A673 (cell line): ENCODE results near the gene ST6GALNAC5. TPM values are rescaled to one million over a fixed set of nuclear protein-coding genes. Genes with fewer than 3 reads are reported as not detected.

Experiments
- BruUV-seq: library from RNA; stranded (reverse); fragments of 400-500 nt; replicated peaks from 2 replicates; lab custom pipeline; 2021; lab: Mats Ljungman, UMichigan
- CTCF ChIA-PET: fragments of 300-600 bp; sonication (Branson Sonifier 250); formaldehyde crosslinking; loops from one replicate; lab custom pipeline; 2022; ENCODE audit warnings: antibody characterized with exemption; lab: Charles Lee
- POLR2A ChIA-PET: fragments of 300-600 bp; sonication (Branson Sonifier 250); formaldehyde crosslinking; loops from one replicate; lab custom pipeline; 2022; ENCODE audit warnings: antibody characterized with exemption; ENCODE audit not compliant: low non-redundant PET; lab: Charles Lee
- DNase-seq: peaks from one replicate; pipeline ENCODE4 v3.0.0-alpha.2; 2015; ENCODE audit warnings: low spot score
- H3K27ac ChIP-seq: fragments of 200-600 bp; sonication (generic); 2 replicates; pipeline ENCODE4 v1.5.1; 2016; ENCODE audit warnings: mixed run types, low read depth, mild to moderate bottlenecking, mixed read lengths, antibody characterized with exemption, low read length; ENCODE audit not compliant: poor library complexity, severe bottlenecking
- H3K27me3 ChIP-seq: fragments of 200-600 bp; sonication (generic); replicated peaks from 2 replicates; pipeline ENCODE4 v1.6.1; 2017; ENCODE audit warnings: mixed run types, low read depth, mild to moderate bottlenecking, mixed read lengths, antibody characterized with exemption, low read length; ENCODE audit not compliant: insufficient read depth, poor library complexity
- H3K36me3 ChIP-seq: fragments of 200-600 bp; sonication (generic); 2 replicates; pipeline ENCODE4 v1.6.1; 2016; ENCODE audit warnings: mixed run types, mild to moderate bottlenecking, mixed read lengths, antibody characterized with exemption, low read length; ENCODE audit not compliant: insufficient read depth, poor library complexity, severe bottlenecking
- H3K4me1 ChIP-seq: fragments of 200-600 bp; sonication (generic); 2 replicates; pipeline ENCODE4 v1.6.1; 2017; ENCODE audit warnings: mixed run types, mild to moderate bottlenecking, mixed read lengths, antibody characterized with exemption, low read length; ENCODE audit not compliant: insufficient read depth, poor library complexity, severe bottlenecking
- H3K4me3 ChIP-seq: fragments of 200-600 bp; sonication (generic); 2 replicates; pipeline ENCODE4 v1.5.1; 2016; ENCODE audit warnings: low read depth, mixed run types, mild to moderate bottlenecking, mixed read lengths, low read length; ENCODE audit not compliant: poor library complexity, severe bottlenecking
- H3K9me3 ChIP-seq: fragments of 200-600 bp; sonication (generic); 2 replicates; pipeline ENCODE4 v1.6.1; 2016; ENCODE audit warnings: mixed run types, low read depth, mild to moderate bottlenecking, mixed read lengths, antibody characterized with exemption, low read length; ENCODE audit not compliant: poor library complexity, severe bottlenecking
- EZH2 ChIP-seq: fragments of 200-600 bp; sonication (generic); IDR thresholded peaks from 2 replicates; pipeline ENCODE4 v1.6.1; 2017; ENCODE audit warnings: borderline replicate concordance, low read depth, mild to moderate bottlenecking, mixed read lengths, antibody characterized with exemption, low read length; ENCODE audit not compliant: poor library complexity, severe bottlenecking
- intact Hi-C: fragments of 100-400 bp; cut with micrococcal nuclease; formaldehyde crosslinking; loops from one replicate; pipeline ENCODE4 v1.10.0; 2022; ENCODE audit not compliant: unreplicated experiment
- total RNA-seq: library from RNA; stranded (reverse); gene quantifications from 2 replicates; pipeline ENCODE4 v1.2.3, GENCODE V29; 2021
- TF ChIP-seq, protein P1 (sequence below): fragments of 300-800, 200-600 bp; sonication (generic); conservative IDR thresholded peaks from 2 replicates; pipeline ENCODE4 v1.5.1; 2017; ENCODE audit warnings: low read depth, mild to moderate bottlenecking, antibody characterized with exemption, low read length, moderate library complexity, mixed read lengths

Gene ST6GALNAC5
- total RNA-seq, 1 experiment from 2014 or later, result not detected

GRCh38 chr1:77036560-77036959 lies 169.3 kb downstream of the ST6GALNAC5 start:
- H3K27ac ChIP-seq, result no peak overlapping the region
- no peak overlapping the region for H3K4me3 ChIP-seq
- intact Hi-C loops, result no loop called here
- ChIA-PET POLR2A (no interaction called here), CTCF (no interaction called here)
- H3K36me3 ChIP-seq, result no peaks in the 10 kb centered on the region
- H3K4me1 ChIP-seq, result no peaks in the 10 kb centered on the region
- DNase-seq, result peak; percentile 38
- no peaks in the 10 kb centered on the region for H3K27me3 ChIP-seq
- no TSS peak for BruUV-seq
- H3K9me3 ChIP-seq, result no peaks in the 10 kb centered on the region
- TF ChIP-seq, protein P1, sequence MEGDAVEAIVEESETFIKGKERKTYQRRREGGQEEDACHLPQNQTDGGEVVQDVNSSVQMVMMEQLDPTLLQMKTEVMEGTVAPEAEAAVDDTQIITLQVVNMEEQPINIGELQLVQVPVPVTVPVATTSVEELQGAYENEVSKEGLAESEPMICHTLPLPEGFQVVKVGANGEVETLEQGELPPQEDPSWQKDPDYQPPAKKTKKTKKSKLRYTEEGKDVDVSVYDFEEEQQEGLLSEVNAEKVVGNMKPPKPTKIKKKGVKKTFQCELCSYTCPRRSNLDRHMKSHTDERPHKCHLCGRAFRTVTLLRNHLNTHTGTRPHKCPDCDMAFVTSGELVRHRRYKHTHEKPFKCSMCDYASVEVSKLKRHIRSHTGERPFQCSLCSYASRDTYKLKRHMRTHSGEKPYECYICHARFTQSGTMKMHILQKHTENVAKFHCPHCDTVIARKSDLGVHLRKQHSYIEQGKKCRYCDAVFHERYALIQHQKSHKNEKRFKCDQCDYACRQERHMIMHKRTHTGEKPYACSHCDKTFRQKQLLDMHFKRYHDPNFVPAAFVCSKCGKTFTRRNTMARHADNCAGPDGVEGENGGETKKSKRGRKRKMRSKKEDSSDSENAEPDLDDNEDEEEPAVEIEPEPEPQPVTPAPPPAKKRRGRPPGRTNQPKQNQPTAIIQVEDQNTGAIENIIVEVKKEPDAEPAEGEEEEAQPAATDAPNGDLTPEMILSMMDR, result no peak
- no peak for TF ChIP-seq EZH2

DNA sequence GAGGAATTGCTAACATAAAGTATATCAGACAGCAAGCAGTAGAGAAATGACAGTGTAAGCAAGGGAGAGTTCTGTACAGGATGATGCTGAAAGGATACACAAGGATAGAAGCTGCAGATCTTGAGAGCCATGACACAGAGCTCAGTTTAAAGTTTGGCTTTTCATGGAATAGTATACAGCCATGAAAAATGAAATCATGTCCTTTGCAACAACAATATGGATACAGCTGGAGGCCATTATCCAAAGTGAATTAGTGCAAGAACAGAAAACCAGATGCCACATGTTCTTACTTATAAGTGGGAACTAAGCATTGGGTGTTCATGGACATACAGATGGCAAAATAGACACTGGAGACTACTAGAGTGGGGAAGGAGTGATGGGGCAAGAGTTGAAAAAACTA lies 169.8 kb downstream of the ST6GALNAC5 start:
- no TSS peak for BruUV-seq
- CTCF ChIA-PET, result no interaction called here
- H3K27ac ChIP-seq, result no peak overlapping the region
- no peak for TF ChIP-seq EZH2
- TF ChIP-seq, protein P1, result no peak
- POLR2A ChIA-PET, result no interaction called here
- H3K4me3 ChIP-seq, result no peak overlapping the region
- no peaks in the 10 kb centered on the region for H3K4me1 ChIP-seq
- H3K27me3 ChIP-seq, result no peaks in the 10 kb centered on the region
- H3K36me3 ChIP-seq, result no peaks in the 10 kb centered on the region
- DNase-seq, result no peak
- no peaks in the 10 kb centered on the region for H3K9me3 ChIP-seq
- intact Hi-C loops, result no loop called here

- H3K9me3 ChIP-seq, result no peaks in the 10 kb centered on the region
- H3K4me1 ChIP-seq, result no peaks in the 10 kb centered on the region
- ChIA-PET CTCF (no interaction called here), POLR2A (interaction anchor here (0.6 kb wide), 1 partner anchor 122 kb away, joined by 3 read pairs; no protein-coding TSS in a partner anchor)
- DNase-seq, result no peak
- intact Hi-C loops, result no loop called here
- no peak overlapping the region for H3K4me3 ChIP-seq
- BruUV-seq, result no TSS peak
- H3K27me3 ChIP-seq, result no peaks in the 10 kb centered on the region
- no peaks in the 10 kb centered on the region for H3K36me3 ChIP-seq
- TF ChIP-seq, protein P1, result no peak
- no peak for TF ChIP-seq EZH2
- no peak overlapping the region for H3K27ac ChIP-seq
Observed at GRCh38 chr1:77038000-77038399, 170.7 kb downstream of the ST6GALNAC5 start.
